SK-N-MC (cell line): ENCODE results near the gene IFT81.
"Not testable (repeated sequence)": the region's sequence is repeated elsewhere in the genome, so short reads cannot be mapped to it uniquely, and the experiment has no call there.

Source experiments
- DNase-seq: peaks from one replicate; pipeline ENCODE4 v3.0.0-alpha.2; 2011; ENCODE audit warnings: low read depth, low spot score
- H3K27ac ChIP-seq: fragments of 200-600 bp; sonication (generic); 2 replicates; pipeline ENCODE4 v1.5.1; 2016; ENCODE audit warnings: mixed run types
- H3K36me3 ChIP-seq: fragments of 200-600 bp; sonication (generic); 2 replicates; pipeline ENCODE4 v1.6.1; 2017; ENCODE audit warnings: antibody characterized with exemption, low read length, mixed read lengths; ENCODE audit not compliant: insufficient read depth
- H3K4me3 ChIP-seq: fragments of 200-600 bp; sonication (generic); 2 replicates; pipeline ENCODE4 v1.5.1; 2016
- H3K9ac ChIP-seq: fragments of 200-600 bp; sonication (generic); 2 replicates; pipeline ENCODE4 v1.8.0; 2017; ENCODE audit warnings: mixed run types, mixed read lengths; ENCODE audit not compliant: insufficient read length
- H3K9me3 ChIP-seq: fragments of 200-600 bp; sonication (generic); 2 replicates; pipeline ENCODE4 v1.6.1; 2017; ENCODE audit warnings: low read depth, mild to moderate bottlenecking, antibody characterized with exemption, low read length, moderate library complexity, mixed read lengths
- EZH2 ChIP-seq: fragments of 200-600 bp; sonication (generic); IDR thresholded peaks from one replicate; pipeline ENCODE4 v1.6.1; 2017; ENCODE audit warnings: antibody characterized with exemption
- FOXP2 ChIP-seq: optimal IDR thresholded peaks from 2 replicates; pipeline ENCODE3; 2011; ENCODE audit warnings: mild to moderate bottlenecking, moderate library complexity; ENCODE audit not compliant: insufficient read depth; ENCODE audit errors: extremely low read length, control extremely low read depth
- POLR2AphosphoS5 ChIP-seq: IDR thresholded peaks from 2 replicates; pipeline ENCODE4 v1.6.1; 2012; ENCODE audit warnings: mild to moderate bottlenecking, low read depth, low read length, borderline replicate concordance

IFT81 gene

DNA sequence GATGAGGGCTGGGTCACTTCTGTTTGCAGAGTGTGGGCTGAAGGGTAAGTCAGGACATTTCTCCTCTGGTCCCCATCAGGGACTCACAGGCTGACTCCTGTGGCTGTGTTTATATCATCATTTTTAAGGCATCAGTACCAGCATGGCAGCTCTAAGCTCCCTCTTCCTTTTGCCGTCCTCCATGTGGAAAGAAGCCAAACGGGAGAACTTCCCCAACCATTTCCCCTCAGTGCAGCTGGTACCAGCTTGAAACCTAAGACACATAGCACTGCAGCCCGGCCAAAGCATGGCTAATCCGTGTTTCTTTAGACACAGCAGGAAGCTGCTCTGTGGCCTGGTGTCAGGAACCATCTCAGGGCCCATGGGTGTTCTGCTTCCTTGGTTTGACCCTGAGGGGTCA is 124.9 kb downstream of the IFT81 start:
- no peak overlapping the region for H3K9ac ChIP-seq
- H3K9me3 ChIP-seq, result no peaks in the 10 kb centered on the region
- H3K36me3 ChIP-seq, result no peaks in the 10 kb centered on the region
- no peak for TF ChIP-seq POLR2AphosphoS5
- TF ChIP-seq FOXP2, result no peak
- TF ChIP-seq EZH2, result no peak
- no peak for DNase-seq
- no peak overlapping the region for H3K27ac ChIP-seq
- no peak overlapping the region for H3K4me3 ChIP-seq

DNA sequence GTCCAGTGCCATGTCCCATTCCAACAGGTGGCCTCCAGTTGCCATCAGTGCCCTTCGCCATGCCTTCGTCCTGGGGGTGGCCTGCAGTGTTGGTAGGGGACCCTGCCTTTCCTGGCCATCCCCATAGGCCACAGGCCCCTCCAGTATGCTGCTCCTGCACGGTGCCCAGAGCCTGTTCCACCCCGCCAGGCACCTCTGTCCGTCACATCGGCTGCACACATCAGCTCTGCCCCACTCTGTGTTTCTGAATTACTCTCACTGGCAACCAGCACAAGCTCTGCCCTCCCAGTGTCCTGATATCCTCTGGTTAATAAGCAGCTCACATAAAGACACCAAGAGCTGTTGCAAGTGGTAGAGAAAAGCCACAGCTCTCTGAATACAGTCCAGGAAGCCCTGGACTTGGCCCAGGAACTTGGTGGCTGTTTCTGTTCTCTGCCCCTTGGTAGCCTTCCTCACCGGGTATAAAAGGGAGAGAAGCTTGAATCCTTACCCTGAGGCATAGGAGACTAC is 125.6 kb downstream of the IFT81 start:
- no peak overlapping the region for H3K4me3 ChIP-seq
- no peak overlapping the region for H3K9ac ChIP-seq
- no peak overlapping the region for H3K27ac ChIP-seq
- H3K9me3 ChIP-seq, result no peaks in the 10 kb centered on the region
- H3K36me3 ChIP-seq, result no peaks in the 10 kb centered on the region
- TF ChIP-seq EZH2 (no peak), POLR2AphosphoS5 (no peak), FOXP2 (no peak)
- DNase-seq, result no peak

DNA sequence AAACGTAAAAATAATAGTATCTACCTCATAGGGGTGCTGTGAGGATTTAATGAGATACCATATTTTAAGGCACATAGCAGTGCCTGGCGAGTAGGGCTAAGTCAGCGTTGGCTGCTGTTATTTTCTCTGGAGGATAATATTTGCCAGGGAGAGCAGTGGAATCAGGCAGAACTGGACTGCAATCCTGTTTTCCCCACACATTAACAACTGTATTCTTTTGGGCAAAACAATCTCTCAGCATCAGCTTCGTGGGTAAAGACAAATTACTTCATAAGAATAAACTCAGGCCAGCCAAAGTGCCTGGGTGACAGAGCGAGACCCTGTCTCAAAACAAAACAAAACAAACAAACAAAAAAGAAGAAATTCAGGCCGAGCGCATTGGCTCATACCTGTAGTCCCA is 127.2 kb downstream of the IFT81 start:
- TF ChIP-seq POLR2AphosphoS5 (no peak), FOXP2 (no peak), EZH2 (no peak)
- H3K36me3 ChIP-seq, result no peaks in the 10 kb centered on the region
- DNase-seq, result no peak

DNA sequence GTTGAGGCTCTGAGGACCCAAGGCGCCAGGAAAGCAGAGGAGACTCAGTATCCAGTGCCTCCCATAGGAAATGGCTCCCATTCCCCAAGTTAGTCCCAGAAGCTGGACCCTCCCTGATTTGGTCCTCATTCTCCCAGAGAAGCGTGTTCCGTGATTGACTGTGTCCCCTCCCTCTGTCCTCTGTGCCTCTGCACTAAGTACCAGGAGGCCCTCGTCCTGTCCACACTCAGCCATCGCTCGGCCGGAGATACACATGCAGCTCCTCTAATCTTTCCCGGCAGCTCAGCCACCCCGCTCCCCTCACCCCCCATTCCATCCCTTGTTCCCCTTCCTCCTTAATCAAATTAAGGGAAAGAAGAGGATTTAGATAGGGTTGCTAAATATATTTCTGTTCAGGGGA is 128.6 kb downstream of the IFT81 start:
- no peaks in the 10 kb centered on the region for H3K36me3 ChIP-seq
- no peaks in the 10 kb centered on the region for H3K9me3 ChIP-seq
- H3K9ac ChIP-seq, result no peak overlapping the region
- no peak overlapping the region for H3K4me3 ChIP-seq
- no peak overlapping the region for H3K27ac ChIP-seq
- DNase-seq, result no peak
- TF ChIP-seq POLR2AphosphoS5, result no peak
- no peak for TF ChIP-seq EZH2
- TF ChIP-seq FOXP2, result no peak

More for the DNA sequence above, 127.2 kb downstream of the IFT81 start:
- H3K4me3 ChIP-seq, result no peak overlapping the region
- no peaks in the 10 kb centered on the region for H3K9me3 ChIP-seq
- H3K9ac ChIP-seq, result no peak overlapping the region
- no peak overlapping the region for H3K27ac ChIP-seq

DNA sequence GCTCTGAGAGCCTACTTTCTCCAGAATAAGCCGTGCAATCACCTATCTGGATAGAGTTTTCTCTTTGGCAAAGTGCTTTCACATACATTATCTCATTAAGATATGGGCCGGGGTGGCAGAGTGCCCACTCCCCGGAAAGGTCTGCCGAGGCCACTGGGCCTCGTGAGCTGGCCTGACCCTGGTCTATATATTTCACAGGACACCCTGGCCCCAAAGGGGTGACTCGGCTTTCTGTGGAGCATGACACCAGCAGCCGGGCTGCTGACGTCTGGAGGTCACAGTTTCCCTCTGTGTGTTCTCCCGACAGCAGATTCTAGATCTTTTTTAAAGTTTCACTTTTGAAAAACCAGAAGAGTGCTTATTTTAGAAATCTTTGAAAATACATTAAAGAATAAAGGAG is 129.0 kb downstream of the IFT81 start:
- TF ChIP-seq POLR2AphosphoS5, result no peak
- TF ChIP-seq EZH2, result no peak
- no peak for TF ChIP-seq FOXP2
- no peaks in the 10 kb centered on the region for H3K36me3 ChIP-seq
- H3K4me3 ChIP-seq, result no peak overlapping the region
- H3K9ac ChIP-seq, result no peak overlapping the region
- no peak for DNase-seq
- H3K27ac ChIP-seq, result peak overlapping the region; percentile 61
- no peaks in the 10 kb centered on the region for H3K9me3 ChIP-seq

DNA sequence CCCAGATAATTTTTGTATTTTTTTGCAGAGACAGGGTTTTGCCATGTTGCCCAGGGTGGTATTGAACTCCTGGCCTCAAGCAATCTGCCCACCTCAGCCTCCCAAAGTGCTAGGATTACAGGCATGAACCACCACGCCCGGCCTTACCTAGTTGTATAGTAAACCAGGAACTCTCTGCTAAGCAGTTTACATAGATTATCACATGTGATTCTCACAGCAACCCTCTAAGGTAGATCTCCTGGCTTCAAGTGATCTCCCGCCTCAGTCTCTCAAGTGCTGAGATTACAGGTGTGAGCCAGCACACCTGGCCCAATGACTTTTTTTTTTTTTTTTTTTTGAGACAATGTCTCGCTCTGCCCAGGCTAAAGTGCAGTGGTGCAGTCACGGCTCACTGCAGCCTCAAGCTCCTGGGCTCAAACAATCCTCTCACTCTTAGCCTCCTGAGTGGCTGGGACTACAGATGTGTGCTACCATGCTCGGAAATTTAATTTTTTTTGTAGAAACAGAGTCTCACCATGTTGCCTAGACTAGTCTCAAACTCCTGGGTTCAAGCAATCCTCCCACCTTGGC is 130.9 kb downstream of the IFT81 start:
- Histone ChIP-seq H3K36me3 (no peaks in the 10 kb centered on the region), H3K9me3 (no peaks in the 10 kb centered on the region), H3K9ac (no peak overlapping the region), H3K4me3 (no peak overlapping the region), H3K27ac (no peak overlapping the region)
- TF ChIP-seq FOXP2 (no peak), POLR2AphosphoS5 (no peak), EZH2 (no peak)
- no peak for DNase-seq

DNA sequence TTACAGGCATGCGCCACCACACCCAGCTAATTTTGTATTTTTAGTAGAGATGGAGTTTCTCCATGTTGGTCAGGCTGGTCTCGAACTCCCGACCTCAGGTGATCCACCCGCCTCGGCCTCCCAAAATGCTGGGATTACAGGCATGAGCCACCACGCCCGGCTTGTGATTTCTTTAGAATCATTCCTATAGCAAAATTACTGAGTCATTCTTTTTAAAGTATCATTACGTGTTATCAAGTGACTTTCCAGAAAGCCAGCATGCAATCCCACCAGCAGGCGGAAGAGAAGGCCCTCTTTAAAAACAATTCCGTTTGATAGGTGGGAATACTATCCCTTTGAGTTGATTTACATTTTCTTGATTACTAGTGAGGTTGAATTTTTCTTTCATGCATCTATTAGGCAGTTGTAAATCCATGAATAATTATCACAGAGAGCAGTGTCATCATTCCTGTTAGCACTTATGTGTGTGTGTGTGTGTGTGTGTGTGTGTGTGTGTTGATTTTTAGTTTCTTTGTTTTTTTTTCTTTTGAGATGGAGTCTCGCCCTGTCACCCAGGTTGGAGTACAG is 131.8 kb downstream of the IFT81 start:
- not testable (repeated sequence) for H3K9me3 ChIP-seq, DNase-seq, H3K9ac ChIP-seq, H3K4me3 ChIP-seq, H3K27ac ChIP-seq, H3K36me3 ChIP-seq

DNA sequence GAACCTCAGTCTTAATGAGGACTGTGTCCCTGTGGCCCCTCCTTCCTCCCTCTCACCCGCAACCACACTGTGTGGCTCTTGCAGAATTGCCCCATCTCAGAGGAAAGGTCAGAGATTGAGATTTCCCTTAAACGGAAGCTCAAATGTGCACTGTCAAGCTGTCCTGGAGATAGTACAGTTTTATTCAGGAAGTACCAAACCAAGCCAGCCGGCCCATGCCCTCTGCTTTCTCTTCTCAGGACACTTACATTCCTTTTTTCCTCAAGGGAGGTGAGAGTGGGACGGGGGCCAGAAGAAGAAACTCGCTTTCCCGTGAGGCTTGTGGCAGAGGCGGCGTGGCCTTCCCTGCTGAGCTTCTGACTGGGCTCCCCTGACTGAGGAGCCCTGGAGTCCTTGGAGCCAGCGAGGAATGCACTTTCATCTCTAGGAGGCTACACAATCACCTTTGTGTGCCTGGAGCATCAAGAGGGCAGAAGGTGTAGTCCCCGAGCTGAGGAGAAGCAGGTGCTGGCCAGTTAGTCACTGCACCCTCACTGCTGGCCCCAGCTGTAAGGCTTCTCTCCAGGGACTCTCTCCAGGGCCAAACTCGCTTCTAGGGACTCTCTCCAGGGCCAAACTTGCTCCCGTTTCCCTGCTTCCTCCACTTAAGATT is 132.7 kb downstream of the IFT81 start:
- no peak for DNase-seq
- no peak overlapping the region for H3K4me3 ChIP-seq
- TF ChIP-seq EZH2, result no peak
- no peak for TF ChIP-seq FOXP2
- no peak for TF ChIP-seq POLR2AphosphoS5
- H3K9ac ChIP-seq, result no peak overlapping the region
- no peaks in the 10 kb centered on the region for H3K36me3 ChIP-seq
- H3K9me3 ChIP-seq, result no peaks in the 10 kb centered on the region
- H3K27ac ChIP-seq, result no peak overlapping the region

DNA sequence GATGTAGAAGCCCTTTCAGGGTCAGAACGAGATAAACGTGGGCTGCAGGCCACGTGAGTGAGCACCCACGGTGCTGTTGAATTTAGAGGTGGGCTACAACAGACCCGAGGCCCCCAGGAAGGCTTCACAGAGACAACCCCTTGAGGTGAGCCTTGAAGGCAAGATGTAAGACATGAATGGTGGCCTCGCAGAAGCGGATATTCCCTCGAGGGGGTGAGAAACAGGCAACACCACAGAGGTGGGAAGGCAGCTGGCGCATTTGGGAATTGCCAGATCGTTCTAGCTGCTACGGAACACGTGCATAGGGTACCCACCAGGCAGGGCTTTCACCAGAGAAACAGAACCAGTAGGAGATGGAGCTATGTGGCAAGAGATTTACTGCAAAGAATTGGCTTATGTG is 134.3 kb downstream of the IFT81 start:
- TF ChIP-seq FOXP2, result no peak
- TF ChIP-seq POLR2AphosphoS5, result no peak
- TF ChIP-seq EZH2, result no peak
- Histone ChIP-seq H3K4me3 (no peak overlapping the region), H3K9ac (no peak overlapping the region), H3K27ac (no peak overlapping the region), H3K36me3 (no peaks in the 10 kb centered on the region), H3K9me3 (no peaks in the 10 kb centered on the region)
- no peak for DNase-seq
